Measurements from ENCODE around the gene ZNF83.
A peak's percentile ranks its signal among the peaks of the same experiment; 100 is the strongest.

- TF ChIP-seq CTCF (conservative IDR thresholded peaks at IDR 0.05) (peak; percentile 63), EZH2 (IDR thresholded peaks at IDR 0.05; ENCODE audit: low read depth) (no peak)
Observed at GRCh38 chr19:52570000-52570861, 67.9 kb downstream of the ZNF83 start, which contains the start of gene ZNF701.
